ENCODE data around the gene IFI27L1.

GRCh38 chr14:94121485-94121884, 40.4 kb downstream of the IFI27L1 start:
- no peak for TF ChIP-seq EP300 (conservative IDR thresholded peaks at IDR 0.05; ENCODE audit: poor library complexity, severe bottlenecking)
- TF ChIP-seq CTCF (IDR thresholded peaks at IDR 0.05; ENCODE audit: poor library complexity, severe bottlenecking): no peak
- TF ChIP-seq RAD21 (conservative IDR thresholded peaks at IDR 0.05): no peak
- TF ChIP-seq REST (IDR thresholded peaks at IDR 0.05; ENCODE audit: borderline replicate concordance): no peak
- TF ChIP-seq TAF1 (IDR thresholded peaks at IDR 0.05; ENCODE audit: low read depth): no peak
- no peak for TF ChIP-seq EZH2 (IDR thresholded peaks at IDR 0.05; ENCODE audit: borderline replicate concordance, insufficient read depth, low read length, poor library complexity, severe bottlenecking)

All from neural cell (in vitro differentiated cells).